GM12874 (cell line): ENCODE results near the gene SEC63.

Experiments used
- TF ChIP-seq, protein P1 (sequence below): IDR thresholded peaks from 2 replicates; pipeline ENCODE4 v1.5.1; 2011; ENCODE audit warnings: low read depth, mild to moderate bottlenecking, control low read depth, low read length, moderate library complexity; ENCODE audit not compliant: insufficient read depth

SEC63 gene

DNA sequence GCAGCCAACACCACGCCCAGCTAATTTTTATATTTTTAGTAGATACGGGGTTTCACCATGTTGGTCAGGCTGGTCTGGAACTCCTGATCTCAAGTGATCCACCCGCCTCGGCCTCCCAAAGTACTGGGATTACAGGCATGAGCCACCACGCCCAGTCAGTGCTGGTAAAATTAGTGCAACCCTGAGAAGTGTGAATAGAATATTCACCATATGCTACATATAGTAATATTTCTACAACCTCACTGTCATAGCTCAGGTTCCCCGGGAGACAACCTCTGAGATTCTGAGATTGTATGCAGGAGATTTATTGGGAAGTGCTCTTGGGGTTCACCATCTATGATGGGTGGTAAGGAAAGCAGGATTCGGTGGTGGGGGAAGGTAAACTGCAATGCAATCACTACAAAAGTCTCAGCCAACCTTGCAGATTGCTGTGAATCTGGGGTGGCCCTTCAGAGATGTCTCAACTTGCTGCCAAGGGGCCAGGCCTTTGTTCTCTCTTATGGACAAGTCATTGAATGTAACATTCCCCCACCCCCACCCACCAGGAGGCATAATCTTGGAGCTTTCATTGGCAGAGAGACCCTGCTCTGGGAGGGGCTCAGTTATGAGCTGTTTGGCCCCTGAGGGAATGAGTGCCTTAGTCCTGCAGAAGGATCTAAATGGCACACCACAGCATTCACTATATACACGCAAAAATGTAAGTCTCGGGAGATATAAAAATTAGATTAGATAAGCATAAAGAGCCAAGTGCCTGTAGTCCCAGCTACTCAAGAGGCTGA lies 34.0 kb upstream of the SEC63 start:
- TF ChIP-seq, protein P1, sequence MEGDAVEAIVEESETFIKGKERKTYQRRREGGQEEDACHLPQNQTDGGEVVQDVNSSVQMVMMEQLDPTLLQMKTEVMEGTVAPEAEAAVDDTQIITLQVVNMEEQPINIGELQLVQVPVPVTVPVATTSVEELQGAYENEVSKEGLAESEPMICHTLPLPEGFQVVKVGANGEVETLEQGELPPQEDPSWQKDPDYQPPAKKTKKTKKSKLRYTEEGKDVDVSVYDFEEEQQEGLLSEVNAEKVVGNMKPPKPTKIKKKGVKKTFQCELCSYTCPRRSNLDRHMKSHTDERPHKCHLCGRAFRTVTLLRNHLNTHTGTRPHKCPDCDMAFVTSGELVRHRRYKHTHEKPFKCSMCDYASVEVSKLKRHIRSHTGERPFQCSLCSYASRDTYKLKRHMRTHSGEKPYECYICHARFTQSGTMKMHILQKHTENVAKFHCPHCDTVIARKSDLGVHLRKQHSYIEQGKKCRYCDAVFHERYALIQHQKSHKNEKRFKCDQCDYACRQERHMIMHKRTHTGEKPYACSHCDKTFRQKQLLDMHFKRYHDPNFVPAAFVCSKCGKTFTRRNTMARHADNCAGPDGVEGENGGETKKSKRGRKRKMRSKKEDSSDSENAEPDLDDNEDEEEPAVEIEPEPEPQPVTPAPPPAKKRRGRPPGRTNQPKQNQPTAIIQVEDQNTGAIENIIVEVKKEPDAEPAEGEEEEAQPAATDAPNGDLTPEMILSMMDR: no peak

DNA sequence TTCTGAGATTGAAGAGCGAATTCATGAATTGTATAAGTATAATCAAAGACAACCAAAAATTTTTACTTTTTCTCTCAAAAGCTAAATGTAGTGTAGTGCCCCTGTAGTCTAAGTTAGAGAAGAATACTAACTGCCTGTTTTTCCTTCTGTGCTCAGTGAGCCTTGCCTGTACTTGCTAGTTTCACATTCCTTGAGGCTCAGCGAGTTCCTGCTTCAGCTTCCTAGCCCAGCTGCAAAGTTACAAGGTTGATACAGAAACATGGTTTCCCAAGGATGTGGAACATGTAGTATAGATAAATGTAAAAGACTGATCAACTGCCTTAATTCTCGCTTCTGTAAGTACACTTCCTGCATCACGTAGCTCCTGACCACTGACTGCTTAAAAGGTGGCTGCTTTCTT lies 33.1 kb upstream of the SEC63 start:
- TF ChIP-seq, protein P1: no peak

DNA sequence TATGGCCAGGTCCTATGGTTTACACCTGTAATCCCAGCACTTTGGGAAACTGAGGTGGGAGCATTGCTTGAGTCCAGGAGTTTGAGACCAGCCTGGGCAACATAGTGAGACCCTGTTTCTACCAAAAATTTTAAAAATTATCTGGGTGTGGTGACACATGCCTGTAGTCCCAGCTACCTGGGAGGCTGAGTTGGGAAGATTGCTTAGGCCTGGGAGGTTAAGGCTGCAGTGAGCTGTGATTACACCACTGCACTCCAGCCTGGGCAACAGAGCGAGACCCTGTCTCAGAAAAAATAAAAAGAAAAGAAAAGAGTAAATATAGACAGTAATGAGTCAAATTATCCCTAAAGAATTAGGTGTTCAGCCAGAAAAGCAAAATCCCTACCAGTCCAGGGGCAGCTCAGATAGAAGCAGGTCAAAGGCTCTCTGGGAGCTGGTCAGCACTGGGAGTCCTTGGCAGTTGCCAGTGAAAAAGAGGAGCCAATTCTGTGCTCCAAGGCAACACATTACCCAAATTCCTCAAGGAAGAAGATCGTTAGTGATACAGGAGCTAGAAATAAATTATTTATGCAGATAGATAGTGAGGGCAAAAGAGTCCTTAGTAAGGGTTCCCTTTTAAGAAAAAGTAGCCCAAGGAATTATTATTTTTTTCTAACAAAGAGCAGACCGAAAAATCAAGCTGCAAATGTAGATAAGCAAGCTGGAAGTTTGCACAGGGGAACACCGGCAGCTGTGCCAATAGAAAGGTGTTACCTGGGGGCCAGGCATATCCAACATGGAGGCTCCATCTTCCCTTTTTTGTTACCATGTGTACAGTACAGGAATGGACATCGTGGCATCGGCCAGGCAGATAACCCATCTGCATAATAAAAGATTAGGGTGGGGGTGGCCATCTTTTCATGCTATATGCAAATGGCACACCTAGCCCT lies 31.4 kb upstream of the SEC63 start:
- TF ChIP-seq, protein P1: no peak

DNA sequence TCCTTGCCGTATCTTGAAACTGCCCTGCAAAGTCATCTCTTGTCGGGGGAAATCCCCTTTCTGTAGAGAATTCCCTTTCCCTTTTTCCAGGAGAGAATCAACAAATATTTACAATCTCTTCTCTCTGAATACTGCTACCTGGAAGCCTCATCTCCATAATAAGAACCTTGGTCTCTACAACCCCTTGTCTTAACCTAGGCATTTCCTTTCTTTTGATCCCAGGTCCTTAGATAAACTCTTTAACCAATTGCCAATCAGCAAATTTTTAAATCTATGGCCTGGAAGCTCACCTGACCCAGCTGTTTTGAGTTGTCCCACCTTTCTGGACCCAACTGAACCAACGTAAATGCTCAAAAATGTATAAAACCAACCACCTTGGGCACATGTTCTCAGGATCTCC lies 30.6 kb upstream of the SEC63 start:
- TF ChIP-seq, protein P1: no peak

DNA sequence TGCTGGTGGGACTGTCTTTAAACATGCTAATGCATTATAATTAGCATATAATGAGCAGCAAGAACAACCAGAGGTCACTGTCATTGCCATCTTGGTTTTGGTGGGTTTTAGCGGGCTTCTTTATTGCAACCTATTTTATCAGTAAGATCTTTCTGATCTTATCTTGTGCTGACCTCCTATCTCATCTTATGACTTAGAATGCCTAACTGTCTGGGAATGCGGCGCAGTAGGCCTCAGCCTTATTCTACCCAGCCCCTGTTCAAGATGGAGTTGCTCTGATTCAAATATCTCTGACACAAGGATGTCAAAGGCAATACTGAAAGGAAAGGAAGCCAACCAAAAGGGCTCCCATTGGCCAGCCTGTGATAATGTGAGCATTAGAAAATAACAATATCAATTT lies 29.8 kb upstream of the SEC63 start:
- TF ChIP-seq, protein P1: no peak

DNA sequence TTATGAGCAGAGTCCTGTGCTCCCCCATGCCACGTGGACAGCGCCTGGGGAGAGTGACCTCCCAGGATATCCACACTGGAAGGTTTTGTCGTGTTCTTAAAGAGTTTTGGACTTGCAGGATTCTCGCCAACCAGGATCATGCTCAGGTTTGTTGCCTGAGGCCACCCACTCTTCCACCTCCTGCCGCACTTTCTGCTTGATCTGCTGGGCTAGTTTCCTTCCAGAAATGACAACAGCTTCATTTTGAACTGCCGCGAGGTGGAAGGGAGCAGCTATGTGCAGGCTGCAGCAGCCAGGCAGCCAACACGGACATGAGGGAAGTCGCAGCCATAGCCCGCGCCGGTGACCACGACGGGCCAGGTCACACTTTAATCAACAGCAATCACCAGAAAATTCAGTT lies 27.7 kb upstream of the SEC63 start:
- TF ChIP-seq, protein P1: no peak

DNA sequence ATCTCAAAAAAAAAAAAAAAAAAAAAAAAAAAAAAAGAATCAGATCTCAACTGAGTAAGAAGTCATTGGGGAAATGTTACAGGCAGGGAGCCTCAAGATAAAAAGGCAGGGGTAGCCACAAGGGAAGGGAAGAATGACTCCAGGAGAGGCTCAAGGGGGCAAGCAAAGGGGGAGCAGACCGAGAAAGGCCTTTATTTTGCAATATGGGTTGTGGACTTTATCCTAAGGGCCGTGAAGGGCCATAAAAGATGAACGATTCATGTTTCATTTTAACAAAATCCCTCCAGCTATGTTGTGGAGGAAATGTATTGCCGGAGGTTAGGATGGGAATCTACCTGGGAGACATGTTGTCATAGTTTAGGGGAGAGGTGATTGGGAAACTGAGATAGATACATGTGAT lies 25.8 kb upstream of the SEC63 start:
- TF ChIP-seq, protein P1: no peak
